ENCODE results near the gene NAA80. TPM values are rescaled to one million over a fixed set of nuclear protein-coding genes. Genes with fewer than 3 reads are reported as not detected.

Gene NAA80
- total and polyA plus RNA-seq, 10 of the 15 experiments (the other 5 are each of a cell fraction or from before 2014, with no cell fraction given): 0.48 to 12.7 (median 6.7) TPM

DNA sequence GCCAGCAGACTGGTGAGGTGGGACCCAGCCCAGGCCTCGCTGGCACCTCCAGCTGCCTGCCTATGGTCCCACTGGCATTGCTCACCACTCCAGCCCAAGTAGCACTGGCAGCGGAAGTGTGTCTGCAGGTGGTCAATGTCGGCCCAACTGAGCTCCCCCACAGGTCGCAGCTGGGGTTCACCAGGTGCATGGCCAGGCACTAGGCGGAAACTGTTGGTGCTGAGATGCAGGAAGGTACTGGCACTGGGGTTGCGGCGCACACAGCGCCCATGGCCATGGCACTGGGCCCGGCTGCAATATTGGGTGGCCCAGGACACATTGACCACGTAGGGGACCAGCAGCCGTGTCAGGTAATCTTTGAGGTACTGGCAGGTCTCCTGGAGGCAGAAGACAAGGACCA, 19.0 kb upstream of the NAA80 start:
- ATAC-seq: no peak
- Histone ChIP-seq H2AFZ (ENCODE audit: control insufficient read depth, low read depth, low read length) (no peak overlapping the region), H3K9me3 (replicated peaks; ENCODE audit: control insufficient read depth, insufficient read depth, low read length) (no peaks in the 10 kb centered on the region), H4K20me1 (ENCODE audit: control insufficient read depth, insufficient read depth) (no peaks in the 10 kb centered on the region), H3K27me3 (replicated peaks in 1 of 2; ENCODE audit: control insufficient read depth in 2 of 2, insufficient read depth in 2 of 2, low read length in 1 of 2) (no peaks in the 10 kb centered on the region), H3K4me3 (no peak overlapping the region), H3K36me3 (ENCODE audit: control insufficient read depth in 2 of 2, insufficient read depth in 2 of 2, low read length in 1 of 2) (peaks cover 0 to 2% of the 10 kb centered on the region in 2 experiments; a peak in 2 of 4 replicates), H3K4me1 (ENCODE audit: control insufficient read depth, insufficient read depth, low read length) (peaks cover 23% of the 10 kb centered on the region), H3K27ac (ENCODE audit: control insufficient read depth, insufficient read depth) (no peak overlapping the region), H3K9ac (ENCODE audit: control insufficient read depth, insufficient read depth, low read length) (no peak overlapping the region), H3K4me2 (ENCODE audit: control insufficient read depth, insufficient read depth) (no peak overlapping the region), H3K79me2 (ENCODE audit: control insufficient read depth, insufficient read depth, low read length) (peaks cover 5% of the 10 kb centered on the region)
- SMC1A ChIA-PET (ENCODE audit: uncharacterized antibody, unreplicated experiment): interaction anchor here (1.8 kb wide), 1 partner anchor 19 kb away, joined by 4 read pairs; the partner anchor contains the start of genes HYAL3 and NAA80
- CTCF ChIA-PET: interaction anchor here (1.2 to 1.8 kb wide), 4 partner anchors 10 to 72 kb away, joined by 3 to 8 read pairs (median 4); partner anchors contain the start of genes HYAL3, NAA80 and TUSC2
- TF ChIP-seq EZH2 (IDR thresholded peaks at IDR 0.05; ENCODE audit: borderline replicate concordance, control insufficient read depth, low read depth, low read length) (no peak), E2F4 (IDR thresholded peaks at IDR 0.05; ENCODE audit: low read depth, low read length) (no peak), ZNF274 (IDR thresholded peaks at IDR 0.05; ENCODE audit: insufficient read depth, insufficient read length) (no peak), MEF2B (IDR thresholded peaks at IDR 0.05; ENCODE audit: partially characterized antibody, poor library complexity, severe bottlenecking) (no peak), ZNF207 (IDR thresholded peaks at IDR 0.05; ENCODE audit: borderline replicate concordance) (no peak), RB1 (IDR thresholded peaks at IDR 0.05; ENCODE audit: borderline replicate concordance) (no peak), SKIL (IDR thresholded peaks at IDR 0.05; ENCODE audit: low read depth, poor library complexity, severe bottlenecking) (no peak), ZNF592 (IDR thresholded peaks at IDR 0.05) (no peak), SUZ12 (IDR thresholded peaks at IDR 0.05; ENCODE audit: unreplicated experiment) (no peak), IKZF2 (IDR thresholded peaks at IDR 0.05) (no peak), EGR1 (IDR thresholded peaks at IDR 0.05; ENCODE audit: borderline replicate concordance in 1 of 2, low read depth in 2 of 2, low read length in 2 of 2) (no peak), ESRRA (IDR thresholded peaks at IDR 0.05; ENCODE audit: low read length) (no peak), HDGF (IDR thresholded peaks at IDR 0.05) (no peak), NBN (IDR thresholded peaks at IDR 0.05) (no peak), CBX5 (IDR thresholded peaks at IDR 0.05; ENCODE audit: low read depth) (no peak), SMARCA5 (IDR thresholded peaks at IDR 0.05) (no peak)
- BruUV-seq (replicated peaks): no TSS peak
- no peak for DNase-seq (ENCODE audit: low read depth, low spot score)
- POLR2A ChIA-PET: interaction anchor here (1.0 to 1.9 kb wide), 3 partner anchors 19 to 58 kb away, joined by 3 to 7 read pairs (median 5); partner anchors contain the start of genes HYAL3 and NAA80
- intact Hi-C loops (cut with micrococcal nuclease; ENCODE audit: unreplicated experiment) (no loop called here), in situ Hi-C loops (cut with MboI) (no loop called here)
- 87% methylated on average over 11 of the region's 11 CpGs for WGBS (ENCODE audit: insufficient coverage, insufficient replicate concordance, low lambda C conversion rate, missing lambda C conversion rate)
- FAIRE-seq: no peak
- RAD21 ChIA-PET (ENCODE audit: unreplicated experiment): no interaction called here

All from GM12878 (cell line).